ENCODE results near the gene CLIC1.

- TF ChIP-seq, protein P1, sequence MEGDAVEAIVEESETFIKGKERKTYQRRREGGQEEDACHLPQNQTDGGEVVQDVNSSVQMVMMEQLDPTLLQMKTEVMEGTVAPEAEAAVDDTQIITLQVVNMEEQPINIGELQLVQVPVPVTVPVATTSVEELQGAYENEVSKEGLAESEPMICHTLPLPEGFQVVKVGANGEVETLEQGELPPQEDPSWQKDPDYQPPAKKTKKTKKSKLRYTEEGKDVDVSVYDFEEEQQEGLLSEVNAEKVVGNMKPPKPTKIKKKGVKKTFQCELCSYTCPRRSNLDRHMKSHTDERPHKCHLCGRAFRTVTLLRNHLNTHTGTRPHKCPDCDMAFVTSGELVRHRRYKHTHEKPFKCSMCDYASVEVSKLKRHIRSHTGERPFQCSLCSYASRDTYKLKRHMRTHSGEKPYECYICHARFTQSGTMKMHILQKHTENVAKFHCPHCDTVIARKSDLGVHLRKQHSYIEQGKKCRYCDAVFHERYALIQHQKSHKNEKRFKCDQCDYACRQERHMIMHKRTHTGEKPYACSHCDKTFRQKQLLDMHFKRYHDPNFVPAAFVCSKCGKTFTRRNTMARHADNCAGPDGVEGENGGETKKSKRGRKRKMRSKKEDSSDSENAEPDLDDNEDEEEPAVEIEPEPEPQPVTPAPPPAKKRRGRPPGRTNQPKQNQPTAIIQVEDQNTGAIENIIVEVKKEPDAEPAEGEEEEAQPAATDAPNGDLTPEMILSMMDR (conservative IDR thresholded peaks at IDR 0.05; ENCODE audit: low read length), result no peak
- TF ChIP-seq EZH2phosphoT487 (IDR thresholded peaks at IDR 0.05; ENCODE audit: borderline replicate concordance), result no peak
These were observed 30.8 kb upstream of the CLIC1 start for GRCh38 chr6:31767096-31767645.

All from Loucy (cell line).